T47D (cell line): ENCODE data around the gene KNL1.
A peak's percentile ranks its signal among the peaks of the same experiment; 100 is the strongest.

Source experiments
- DNase-seq, 2 experiments: peaks; one replicate each; pipeline versions ENCODE4 v3.0.0 to v3.0.0-alpha.2; 2011 to 2012; ENCODE audit warnings: low read depth in 1 of 2, low spot score in 1 of 2
- JUND ChIP-seq: IDR thresholded peaks from 2 replicates; pipeline ENCODE4 v1.6.1; 2012; ENCODE audit warnings: low read depth
- in situ Hi-C: cut with HindIII; loops from 2 replicates; pipeline ENCODE4 v1.10.0; 2016; ENCODE audit warnings: low sequenced_read_pairs, low pct_unique_long_range_greater_than_20kb

The KNL1 gene

GRCh38 chr15:40694688-40695468, 100.8 kb downstream of the KNL1 start, which contains the start of gene RAD51:
Gene RAD51, plus strand, starts transcription at chr15:40695174. Its CDS starts 3,585 bp downstream, at chr15:40698759.
- peak; percentile 96 to 97 for DNase-seq
- no peak for TF ChIP-seq JUND
- in situ Hi-C loops: no loop called here

GRCh38 chr15:40695469-40695890, 101.4 kb downstream of the KNL1 start:
- DNase-seq: peak; percentile 16 to 23
- TF ChIP-seq JUND: no peak
- in situ Hi-C loops: no loop called here

DNA sequence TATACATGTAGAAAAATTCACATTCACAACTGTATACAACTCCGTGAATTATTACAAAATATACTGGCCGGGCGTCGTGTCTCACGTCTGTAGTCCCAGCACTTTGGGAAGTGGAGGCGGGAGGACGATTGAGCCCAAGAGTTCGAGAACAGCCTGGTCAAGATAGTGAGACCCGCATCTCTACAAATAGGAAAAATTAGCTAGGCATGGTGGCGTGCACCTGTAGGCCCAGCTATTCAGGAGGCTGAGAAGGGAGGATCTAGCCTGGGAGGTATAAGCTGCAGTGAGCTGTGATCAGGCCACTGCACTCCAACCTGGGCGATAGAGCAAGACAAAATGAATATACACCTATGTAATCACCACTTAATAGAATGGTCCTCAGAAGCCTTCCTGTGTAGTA, 102.2 kb downstream of the KNL1 start:
- in situ Hi-C loops: no loop called here
- no peak for DNase-seq
- no peak for TF ChIP-seq JUND

GRCh38 chr15:40697916-40698315, 103.9 kb downstream of the KNL1 start:
- in situ Hi-C loops: no loop called here
- TF ChIP-seq JUND: no peak
- no peak for DNase-seq

DNA sequence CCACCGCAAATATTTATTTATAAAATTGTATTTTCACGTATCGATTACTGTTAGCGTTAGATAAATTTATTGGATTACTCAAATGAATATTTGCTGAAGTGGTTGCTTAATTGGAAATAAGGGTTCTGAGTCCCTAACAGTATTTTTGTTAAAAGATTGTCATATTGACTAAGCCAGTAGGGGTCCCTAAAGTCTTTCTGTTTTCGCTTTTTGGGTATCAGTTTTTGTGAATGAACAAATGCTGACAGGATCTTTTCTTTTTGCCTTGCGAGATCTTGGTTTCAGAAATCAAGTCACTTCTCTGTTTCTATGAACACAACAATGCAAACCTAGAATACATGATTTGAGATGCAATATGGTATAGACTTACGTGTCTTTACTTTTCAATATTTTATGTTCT, 108.0 kb downstream of the KNL1 start:
- peak in 1 of 2 experiments; percentile 25 for DNase-seq
- in situ Hi-C loops: no loop called here
- TF ChIP-seq JUND: no peak

DNA sequence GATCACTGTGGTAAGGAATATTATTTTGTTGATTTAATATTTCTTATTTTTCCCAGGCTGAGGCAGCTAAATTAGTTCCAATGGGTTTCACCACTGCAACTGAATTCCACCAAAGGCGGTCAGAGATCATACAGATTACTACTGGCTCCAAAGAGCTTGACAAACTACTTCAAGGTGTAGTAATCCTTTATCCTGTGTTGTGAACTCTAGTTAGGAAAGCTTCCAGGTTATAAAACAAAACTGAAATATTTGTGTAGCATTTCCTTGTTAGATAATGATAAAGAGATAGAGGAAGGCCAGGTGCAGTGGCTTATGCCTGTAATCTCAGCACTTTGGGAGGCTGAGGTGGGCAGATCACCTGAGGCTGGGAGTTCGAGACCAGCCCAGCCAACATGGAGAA, 112.1 kb downstream of the KNL1 start:
- peak; percentile 11 to 58 for DNase-seq
- in situ Hi-C loops: no loop called here
- TF ChIP-seq JUND: no peak; the same call in 1 of the 2 replicates
